ENCODE results near the gene MELK.

DNA sequence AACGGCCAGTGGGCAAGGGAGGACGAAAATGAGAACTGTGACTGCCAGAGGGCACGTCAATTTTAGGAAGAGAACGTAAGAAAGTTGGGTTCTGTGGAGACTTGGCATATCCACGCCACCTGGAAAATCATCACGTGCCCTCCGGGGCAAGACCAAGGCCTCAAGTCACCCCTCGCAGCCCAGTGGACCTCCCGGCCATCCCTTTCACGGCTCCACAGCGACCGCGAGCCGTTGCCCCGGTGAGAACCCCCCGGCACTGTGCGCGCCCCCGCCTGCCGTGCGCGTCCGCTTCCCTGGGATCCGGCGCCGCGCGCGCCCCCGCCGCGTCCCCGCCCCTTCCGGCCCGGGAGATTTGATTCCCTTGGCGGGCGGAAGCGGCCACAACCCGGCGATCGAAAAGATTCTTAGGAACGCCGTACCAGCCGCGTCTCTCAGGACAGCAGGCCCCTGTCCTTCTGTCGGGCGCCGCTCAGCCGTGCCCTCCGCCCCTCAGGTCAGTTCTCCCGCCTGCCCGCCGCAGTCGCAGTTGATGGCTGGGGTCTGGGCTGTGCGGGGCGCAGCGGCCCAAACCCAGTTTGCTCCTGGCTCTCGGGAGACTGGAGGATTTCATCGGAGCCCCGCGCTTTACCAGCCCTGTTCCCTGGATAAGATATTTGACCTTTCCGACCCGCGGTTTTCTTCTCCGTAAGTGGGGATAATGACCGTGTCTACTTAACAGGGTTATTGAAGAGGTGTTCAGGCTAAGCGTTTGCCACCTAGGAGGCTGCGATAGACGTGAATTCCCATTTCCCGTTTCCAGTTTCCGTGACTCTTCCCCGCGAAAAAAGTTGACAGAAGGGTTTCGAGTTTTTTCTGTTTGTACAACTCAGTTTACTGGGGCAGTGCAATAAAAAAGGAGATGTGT is at the start of gene MELK:
- TF ChIP-seq, protein P1, sequence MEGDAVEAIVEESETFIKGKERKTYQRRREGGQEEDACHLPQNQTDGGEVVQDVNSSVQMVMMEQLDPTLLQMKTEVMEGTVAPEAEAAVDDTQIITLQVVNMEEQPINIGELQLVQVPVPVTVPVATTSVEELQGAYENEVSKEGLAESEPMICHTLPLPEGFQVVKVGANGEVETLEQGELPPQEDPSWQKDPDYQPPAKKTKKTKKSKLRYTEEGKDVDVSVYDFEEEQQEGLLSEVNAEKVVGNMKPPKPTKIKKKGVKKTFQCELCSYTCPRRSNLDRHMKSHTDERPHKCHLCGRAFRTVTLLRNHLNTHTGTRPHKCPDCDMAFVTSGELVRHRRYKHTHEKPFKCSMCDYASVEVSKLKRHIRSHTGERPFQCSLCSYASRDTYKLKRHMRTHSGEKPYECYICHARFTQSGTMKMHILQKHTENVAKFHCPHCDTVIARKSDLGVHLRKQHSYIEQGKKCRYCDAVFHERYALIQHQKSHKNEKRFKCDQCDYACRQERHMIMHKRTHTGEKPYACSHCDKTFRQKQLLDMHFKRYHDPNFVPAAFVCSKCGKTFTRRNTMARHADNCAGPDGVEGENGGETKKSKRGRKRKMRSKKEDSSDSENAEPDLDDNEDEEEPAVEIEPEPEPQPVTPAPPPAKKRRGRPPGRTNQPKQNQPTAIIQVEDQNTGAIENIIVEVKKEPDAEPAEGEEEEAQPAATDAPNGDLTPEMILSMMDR (conservative IDR thresholded peaks at IDR 0.05; ENCODE audit: low read length) = no peak
- TF ChIP-seq EZH2phosphoT487 (IDR thresholded peaks at IDR 0.05; ENCODE audit: borderline replicate concordance, low read depth, low read length) = no peak

Data from OCI-LY7 (cell line).